ENCODE results near the gene PHGDH. TPM values are rescaled to one million over a fixed set of nuclear protein-coding genes. Genes with fewer than 3 reads are reported as not detected.

PHGDH gene
- total and polyA plus RNA-seq, 2 donors (not counting 1 experiment from before 2014, with no cell fraction given): 1.2 to 3.9 TPM

DNA sequence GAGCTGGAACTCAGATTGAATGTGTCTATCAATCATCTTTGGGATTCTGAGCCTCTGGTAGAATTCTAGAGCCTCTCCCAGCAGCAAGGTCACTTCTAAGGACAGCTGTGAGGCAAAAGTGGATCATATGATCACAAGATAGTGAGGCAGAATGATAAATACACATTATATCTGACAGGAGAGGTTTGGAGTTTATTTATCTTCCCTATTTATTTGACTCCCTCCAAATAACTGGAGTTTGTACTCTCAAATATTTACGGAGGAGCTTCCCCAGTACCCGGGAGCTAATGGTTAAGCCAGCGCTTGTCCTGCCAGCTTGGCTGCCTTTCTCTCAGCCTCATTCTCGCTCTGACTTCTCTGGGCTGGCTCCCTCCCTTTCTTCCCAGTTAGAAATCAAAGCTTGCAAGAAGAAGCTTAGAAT is 54.6 kb downstream of the PHGDH start:
- intact Hi-C loops (cut with micrococcal nuclease): no loop called here
- ChIA-PET POLR2A (no interaction called here), CTCF (interaction anchor here (1.2 kb wide), 1 partner anchor 23 kb away, joined by 5 read pairs; no protein-coding TSS in a partner anchor)
- H3K27me3 Mint-ChIP-seq: peaks cover 18% of the 10 kb centered on the region
- Histone ChIP-seq H3K36me3 (replicated peaks in 1 of 2; ENCODE audit: control extremely low read depth in 1 of 2, control insufficient read depth in 1 of 2, extremely low read depth in 1 of 2, insufficient read depth in 2 of 2, low read length in 1 of 2) (no peaks in the 10 kb centered on the region), H3K27ac (ENCODE audit: low read length in 2 of 2) (no peak overlapping the region), H3K79me2 (ENCODE audit: control insufficient read depth, insufficient read depth, low read length) (no peaks in the 10 kb centered on the region), H2AFZ (ENCODE audit: insufficient read depth, low read depth, low read length, poor library complexity, severe bottlenecking) (no peak overlapping the region), H3K27me3 (replicated peaks in 1 of 4; ENCODE audit: control extremely low read depth in 1 of 4, control insufficient read depth in 3 of 4, insufficient read depth in 4 of 4, low read length in 3 of 4) (peaks cover 0 to 8% (median 3%) of the 10 kb centered on the region in 4 experiments), H3K4me1 (ENCODE audit: control insufficient read depth in 2 of 2, insufficient read depth in 2 of 2, low read length in 2 of 2) (no peaks in the 10 kb centered on the region), H4K20me1 (ENCODE audit: control insufficient read depth, insufficient read depth, low read length, poor library complexity, severe bottlenecking) (no peaks in the 10 kb centered on the region), H3K4me2 (replicated peaks; ENCODE audit: low read depth, low read length, poor library complexity, severe bottlenecking) (no peak overlapping the region), H3K4me3 (ENCODE audit: control extremely low read depth in 1 of 5, extremely low read depth in 1 of 5, insufficient read depth in 1 of 5, low read depth in 2 of 5, low read length in 4 of 5) (no peak overlapping the region), H3K9me3 (ENCODE audit: control extremely low read depth in 1 of 3, control insufficient read depth in 2 of 3, insufficient read depth in 1 of 3, low read length in 2 of 3) (peaks cover 0 to 4% (median 0%) of the 10 kb centered on the region in 3 donors), H3K9ac (ENCODE audit: low read length) (no peak overlapping the region)
- no CpG with 5 or more reads among the region's 4 CpGs for WGBS (ENCODE audit: insufficient coverage)
- no peak overlapping the region for H3K4me3 Mint-ChIP-seq
- DNase-seq (no peak), ATAC-seq (ENCODE audit: low read depth) (no peak)
- no peaks in the 10 kb centered on the region for H3K4me1 Mint-ChIP-seq
- TF ChIP-seq, protein P1, sequence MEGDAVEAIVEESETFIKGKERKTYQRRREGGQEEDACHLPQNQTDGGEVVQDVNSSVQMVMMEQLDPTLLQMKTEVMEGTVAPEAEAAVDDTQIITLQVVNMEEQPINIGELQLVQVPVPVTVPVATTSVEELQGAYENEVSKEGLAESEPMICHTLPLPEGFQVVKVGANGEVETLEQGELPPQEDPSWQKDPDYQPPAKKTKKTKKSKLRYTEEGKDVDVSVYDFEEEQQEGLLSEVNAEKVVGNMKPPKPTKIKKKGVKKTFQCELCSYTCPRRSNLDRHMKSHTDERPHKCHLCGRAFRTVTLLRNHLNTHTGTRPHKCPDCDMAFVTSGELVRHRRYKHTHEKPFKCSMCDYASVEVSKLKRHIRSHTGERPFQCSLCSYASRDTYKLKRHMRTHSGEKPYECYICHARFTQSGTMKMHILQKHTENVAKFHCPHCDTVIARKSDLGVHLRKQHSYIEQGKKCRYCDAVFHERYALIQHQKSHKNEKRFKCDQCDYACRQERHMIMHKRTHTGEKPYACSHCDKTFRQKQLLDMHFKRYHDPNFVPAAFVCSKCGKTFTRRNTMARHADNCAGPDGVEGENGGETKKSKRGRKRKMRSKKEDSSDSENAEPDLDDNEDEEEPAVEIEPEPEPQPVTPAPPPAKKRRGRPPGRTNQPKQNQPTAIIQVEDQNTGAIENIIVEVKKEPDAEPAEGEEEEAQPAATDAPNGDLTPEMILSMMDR (IDR thresholded peaks at IDR 0.05): no peak
- TF ChIP-seq EZH2 (IDR thresholded peaks at IDR 0.05; ENCODE audit: borderline replicate concordance, insufficient read depth, low read depth, low read length, poor library complexity, severe bottlenecking): no peak
- H3K9me3 Mint-ChIP-seq (ENCODE audit: insufficient read depth): no peaks in the 10 kb centered on the region
- H3K27ac Mint-ChIP-seq: no peak overlapping the region

DNA sequence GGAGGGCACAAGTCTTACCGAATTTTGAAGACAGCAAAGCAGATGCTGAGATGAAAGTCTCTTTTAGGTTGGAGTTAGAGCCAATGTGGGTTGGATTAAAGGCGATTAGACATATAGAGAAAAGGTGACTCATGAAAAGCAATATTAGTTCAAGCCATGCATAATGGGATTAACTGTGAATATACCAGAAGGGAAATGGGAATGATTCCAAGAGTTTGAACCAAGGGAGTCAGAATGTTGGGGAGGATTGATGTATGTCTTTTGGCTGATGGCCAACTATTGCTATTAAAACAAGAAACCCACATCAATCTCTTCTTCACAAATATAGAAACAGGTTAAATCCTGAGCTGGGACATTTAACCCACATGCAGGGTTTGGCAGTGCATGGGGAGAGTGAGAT is 55.8 kb downstream of the PHGDH start:
- no peak overlapping the region for H3K4me2 ChIP-seq (replicated peaks; ENCODE audit: low read depth, low read length, poor library complexity, severe bottlenecking)
- H3K36me3 ChIP-seq (replicated peaks in 1 of 2; ENCODE audit: control extremely low read depth in 1 of 2, control insufficient read depth in 1 of 2, extremely low read depth in 1 of 2, insufficient read depth in 2 of 2, low read length in 1 of 2): no peaks in the 10 kb centered on the region
- H3K27ac ChIP-seq (ENCODE audit: low read length in 2 of 2): no peak overlapping the region
- H3K4me1 ChIP-seq (ENCODE audit: control insufficient read depth in 2 of 2, insufficient read depth in 2 of 2, low read length in 2 of 2): no peaks in the 10 kb centered on the region
- Mint-ChIP-seq H3K9me3 (ENCODE audit: insufficient read depth) (no peaks in the 10 kb centered on the region), H3K4me1 (no peaks in the 10 kb centered on the region), H3K4me3 (no peak overlapping the region), H3K27ac (no peak overlapping the region), H3K27me3 (peaks cover 18% of the 10 kb centered on the region)
- ChIA-PET CTCF (interaction anchor here (2.6 kb wide), 1 partner anchor 24 kb away, joined by 6 read pairs; no protein-coding TSS in a partner anchor), POLR2A (no interaction called here)
- H3K79me2 ChIP-seq (ENCODE audit: control insufficient read depth, insufficient read depth, low read length): no peaks in the 10 kb centered on the region
- H2AFZ ChIP-seq (ENCODE audit: insufficient read depth, low read depth, low read length, poor library complexity, severe bottlenecking): no peak overlapping the region
- H3K27me3 ChIP-seq (replicated peaks in 1 of 4; ENCODE audit: control extremely low read depth in 1 of 4, control insufficient read depth in 3 of 4, insufficient read depth in 4 of 4, low read length in 3 of 4): peaks cover 0 to 13% (median 3%) of the 10 kb centered on the region in 4 experiments
- 93% methylated on average over 2 of the region's 2 CpGs for WGBS (ENCODE audit: insufficient coverage)
- peaks cover 0 to 4% (median 0%) of the 10 kb centered on the region in 3 donors for H3K9me3 ChIP-seq (ENCODE audit: control extremely low read depth in 1 of 3, control insufficient read depth in 2 of 3, insufficient read depth in 1 of 3, low read length in 2 of 3)
- H4K20me1 ChIP-seq (ENCODE audit: control insufficient read depth, insufficient read depth, low read length, poor library complexity, severe bottlenecking): no peaks in the 10 kb centered on the region
- no peak for TF ChIP-seq EZH2 (IDR thresholded peaks at IDR 0.05; ENCODE audit: borderline replicate concordance, insufficient read depth, low read depth, low read length, poor library complexity, severe bottlenecking)
- TF ChIP-seq, protein P1 (IDR thresholded peaks at IDR 0.05): no peak
- H3K4me3 ChIP-seq (ENCODE audit: control extremely low read depth in 1 of 5, extremely low read depth in 1 of 5, insufficient read depth in 1 of 5, low read depth in 2 of 5, low read length in 4 of 5): no peak overlapping the region
- ATAC-seq (ENCODE audit: low read depth) (no peak), DNase-seq (no peak)
- intact Hi-C loops (cut with micrococcal nuclease): no loop called here
- H3K9ac ChIP-seq (ENCODE audit: low read length): no peak overlapping the region
